AG04450 (cell line): ENCODE measurements around the gene UVSSA. TPM values are rescaled to one million over a fixed set of nuclear protein-coding genes. Genes with fewer than 3 reads are reported as not detected.

ENCODE experiments used
- CTCF ChIA-PET: fragments of 300-600, 350-600 bp; formaldehyde crosslinking; extraction: SDS; loops from one replicate; lab custom pipeline; 2022; ENCODE audit warnings: antibody characterized with exemption, inconsistent platforms; lab: Charles Lee
- POLR2A ChIA-PET: fragments of 350-600 bp; formaldehyde crosslinking; extraction: SDS; loops from one replicate; lab custom pipeline; 2021; ENCODE audit warnings: antibody characterized with exemption, inconsistent platforms; lab: Yijun Ruan, JAX
- DNase-seq: peaks from one replicate; pipeline ENCODE4 v3.0.0-alpha.2; 2011; ENCODE audit warnings: low read depth, low spot score
- H3K27ac ChIP-seq: one replicate; pipeline ENCODE4 v1.5.1; 2012; ENCODE audit warnings: low read depth, low read length, control low read depth
- H3K27me3 ChIP-seq: one replicate; pipeline ENCODE4 v1.6.0; 2012; ENCODE audit warnings: low read length; ENCODE audit not compliant: control insufficient read depth, insufficient read depth
- H3K4me3 ChIP-seq: 2 replicates; pipeline ENCODE4 v1.5.1; 2011; ENCODE audit warnings: mild to moderate bottlenecking, low read depth, low read length, control low read depth
- H3K9me3 ChIP-seq: 2 replicates; pipeline ENCODE4 v1.5.1; 2012; ENCODE audit warnings: low read length; ENCODE audit not compliant: control insufficient read depth, insufficient read depth
- CTCF ChIP-seq: IDR thresholded peaks from 2 replicates; pipeline ENCODE4 v1.5.1; 2011; ENCODE audit warnings: low read depth, low read length, control low read depth, inconsistent platforms
- polyA plus RNA-seq: library from polyadenylated mRNA; depleted of rRNA; stranded (reverse); fragments of >200 nt; gene quantifications from 2 replicates; pipeline ENCODE4 v1.2.3, GENCODE V29; 2011

The UVSSA gene
- polyA plus RNA-seq, 1 experiment, result 4.9 TPM

DNA sequence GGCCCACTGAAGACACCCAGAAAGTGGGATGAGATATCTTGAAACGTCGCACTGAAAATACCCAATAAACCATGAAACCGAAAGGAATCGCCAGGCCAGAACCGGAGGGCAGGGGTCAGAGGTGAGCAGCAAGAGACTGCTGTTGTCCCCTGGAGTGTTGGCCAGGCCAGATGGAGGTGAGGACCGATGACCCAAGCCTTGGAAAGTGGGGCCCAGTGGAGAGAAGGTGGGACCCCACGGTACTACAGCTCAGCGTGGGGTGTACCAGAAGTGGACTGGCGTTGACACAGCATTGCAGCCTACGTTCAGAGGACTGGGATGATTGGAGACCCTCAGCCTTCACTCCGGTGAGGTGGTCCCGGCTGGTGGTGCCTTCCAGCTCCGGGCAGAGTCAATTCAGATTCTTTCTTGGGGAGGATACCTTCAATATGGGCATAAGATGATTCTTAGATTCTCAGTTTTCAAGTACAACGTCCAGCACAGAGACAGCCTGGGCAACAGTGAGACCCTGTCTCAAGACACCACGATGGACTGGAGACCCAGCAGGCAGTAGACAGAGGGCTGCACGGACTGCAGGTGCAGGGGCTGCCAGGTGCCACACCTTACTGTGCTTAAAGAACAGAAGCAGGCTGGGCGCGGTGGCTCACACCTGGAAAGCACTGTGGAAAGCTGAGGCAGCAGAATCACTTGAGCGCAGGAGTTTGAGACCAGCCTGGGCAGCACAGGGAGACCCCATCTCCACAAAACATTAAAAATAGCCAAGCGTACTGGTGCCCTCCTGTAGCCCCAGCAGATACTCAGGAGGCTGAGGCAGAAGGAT is 34.0 kb upstream of the UVSSA start:
- no peaks in the 10 kb centered on the region for H3K27me3 ChIP-seq
- H3K4me3 ChIP-seq, result no peak overlapping the region
- no peak overlapping the region for H3K27ac ChIP-seq
- no peak for DNase-seq
- H3K9me3 ChIP-seq, result peaks cover 20% of the 10 kb centered on the region
- ChIA-PET CTCF (interaction anchor here (0.7 kb wide), 1 partner anchor 116 kb away, joined by 3 read pairs; no protein-coding TSS in a partner anchor), POLR2A (no interaction called here)
- no peak for TF ChIP-seq CTCF

DNA sequence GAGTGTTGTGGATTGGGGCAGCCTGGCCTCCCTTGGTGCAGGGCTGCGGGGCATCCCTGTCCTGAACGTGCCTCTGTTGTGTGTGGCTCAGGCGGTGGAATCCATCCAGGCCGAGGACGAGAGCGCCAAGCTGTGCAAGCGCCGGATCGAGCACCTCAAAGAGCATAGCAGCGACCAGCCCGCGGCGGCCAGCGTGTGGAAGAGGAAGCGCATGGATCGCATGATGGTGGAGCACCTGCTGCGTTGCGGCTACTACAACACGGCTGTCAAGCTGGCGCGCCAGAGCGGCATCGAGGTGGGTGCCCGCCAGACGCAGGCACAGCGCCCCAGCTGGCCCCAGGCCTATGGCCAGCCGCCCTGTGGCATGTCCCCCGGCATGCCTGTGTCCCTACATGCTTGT is 31.7 kb upstream of the UVSSA start:
- DNase-seq, result no peak
- Histone ChIP-seq H3K9me3 (peaks cover 22% of the 10 kb centered on the region), H3K27ac (no peak overlapping the region), H3K4me3 (no peak overlapping the region), H3K27me3 (no peaks in the 10 kb centered on the region)
- no peak for TF ChIP-seq CTCF
- POLR2A ChIA-PET, result no interaction called here
- CTCF ChIA-PET, result interaction anchor here (2.0 kb wide), 1 partner anchor 185 kb away, joined by 5 read pairs; no protein-coding TSS in a partner anchor

DNA sequence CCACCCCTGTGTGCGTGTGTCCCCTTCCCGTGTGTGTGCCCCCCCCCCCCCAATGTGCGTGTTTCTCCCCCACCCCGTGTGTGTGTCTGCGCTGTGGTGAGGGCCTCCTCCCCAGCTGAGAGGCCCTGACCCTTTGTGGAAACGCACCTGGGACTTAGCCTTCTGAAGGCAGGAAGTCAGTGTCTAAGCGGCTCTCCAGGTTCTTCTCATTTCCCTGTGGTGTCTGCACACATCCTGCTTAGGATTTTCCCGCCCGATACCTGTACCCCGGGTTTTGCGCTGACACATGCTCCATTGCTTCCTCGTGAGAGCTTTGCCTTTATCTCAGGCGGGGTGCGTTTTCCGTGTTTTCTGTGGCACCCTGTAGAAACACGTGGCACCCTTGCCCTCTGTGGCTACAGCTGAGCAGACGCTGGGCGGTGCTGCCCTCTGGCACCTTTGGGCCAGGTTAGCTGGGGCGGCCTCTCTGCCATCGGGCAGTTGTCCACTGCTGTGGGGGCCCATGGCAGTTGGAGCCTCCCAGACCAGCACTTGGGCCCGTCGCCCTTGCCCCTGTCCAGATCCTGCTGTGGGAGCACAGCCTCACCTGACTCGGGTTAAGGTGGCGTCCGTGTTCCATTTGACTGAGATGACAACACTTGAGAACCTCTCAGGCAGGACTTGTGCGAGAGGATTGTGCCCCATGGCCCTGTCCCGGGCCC is 31.0 kb upstream of the UVSSA start:
- TF ChIP-seq CTCF, result no peak
- peaks cover 17% of the 10 kb centered on the region for H3K9me3 ChIP-seq
- ChIA-PET POLR2A (no interaction called here), CTCF (interaction anchor here (2.0 kb wide), 1 partner anchor 186 kb away, joined by 5 read pairs; no protein-coding TSS in a partner anchor)
- no peak overlapping the region for H3K27ac ChIP-seq
- H3K4me3 ChIP-seq, result no peak overlapping the region
- no peaks in the 10 kb centered on the region for H3K27me3 ChIP-seq
- DNase-seq, result no peak

- CTCF ChIA-PET, result no interaction called here
- POLR2A ChIA-PET, result no interaction called here
Measured at GRCh38 chr4:1316537-1317168, 30.4 kb upstream of the UVSSA start.

More at GRCh38 chr4:1316537-1317168, 30.4 kb upstream of the UVSSA start:
- Histone ChIP-seq H3K4me3 (no peak overlapping the region), H3K27ac (no peak overlapping the region), H3K9me3 (peaks cover 18% of the 10 kb centered on the region), H3K27me3 (no peaks in the 10 kb centered on the region)
- no peak for DNase-seq
- TF ChIP-seq CTCF, result no peak
